ENCODE measurements around the gene SLC9A7.

GRCh38 chrX:46597208-46597607, 161.7 kb downstream of the SLC9A7 start:
- TF ChIP-seq, protein P1, sequence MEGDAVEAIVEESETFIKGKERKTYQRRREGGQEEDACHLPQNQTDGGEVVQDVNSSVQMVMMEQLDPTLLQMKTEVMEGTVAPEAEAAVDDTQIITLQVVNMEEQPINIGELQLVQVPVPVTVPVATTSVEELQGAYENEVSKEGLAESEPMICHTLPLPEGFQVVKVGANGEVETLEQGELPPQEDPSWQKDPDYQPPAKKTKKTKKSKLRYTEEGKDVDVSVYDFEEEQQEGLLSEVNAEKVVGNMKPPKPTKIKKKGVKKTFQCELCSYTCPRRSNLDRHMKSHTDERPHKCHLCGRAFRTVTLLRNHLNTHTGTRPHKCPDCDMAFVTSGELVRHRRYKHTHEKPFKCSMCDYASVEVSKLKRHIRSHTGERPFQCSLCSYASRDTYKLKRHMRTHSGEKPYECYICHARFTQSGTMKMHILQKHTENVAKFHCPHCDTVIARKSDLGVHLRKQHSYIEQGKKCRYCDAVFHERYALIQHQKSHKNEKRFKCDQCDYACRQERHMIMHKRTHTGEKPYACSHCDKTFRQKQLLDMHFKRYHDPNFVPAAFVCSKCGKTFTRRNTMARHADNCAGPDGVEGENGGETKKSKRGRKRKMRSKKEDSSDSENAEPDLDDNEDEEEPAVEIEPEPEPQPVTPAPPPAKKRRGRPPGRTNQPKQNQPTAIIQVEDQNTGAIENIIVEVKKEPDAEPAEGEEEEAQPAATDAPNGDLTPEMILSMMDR (IDR thresholded peaks at IDR 0.05), result no peak
- TF ChIP-seq EZH2phosphoT487 (IDR thresholded peaks at IDR 0.05), result no peak
- TF ChIP-seq EZH2 (IDR thresholded peaks at IDR 0.05), result no peak

Data from neural progenitor cell (in vitro differentiated cells).